NB4 (cell line): ENCODE results near the gene FAM163A.

ENCODE experiments used
- DNase-seq: peaks from one replicate; pipeline ENCODE4 v3.0.0; 2010; ENCODE audit warnings: low read depth
- H3K4me3 ChIP-seq: one replicate; pipeline ENCODE4 v1.5.1; 2011; ENCODE audit warnings: mild to moderate bottlenecking, low read depth, low read length, moderate library complexity
- MAX ChIP-seq: IDR thresholded peaks from 2 replicates; pipeline ENCODE4 v1.6.1; 2011; ENCODE audit warnings: low read depth, low read length
- MYC ChIP-seq: IDR thresholded peaks from 2 replicates; pipeline ENCODE4 v1.6.1; 2011; ENCODE audit warnings: low read depth, low read length
- POLR2A ChIP-seq: IDR thresholded peaks from 2 replicates; pipeline ENCODE4 v1.6.1; 2011; ENCODE audit warnings: mild to moderate bottlenecking; ENCODE audit not compliant: insufficient read length; ENCODE audit errors: extremely low read depth
- TF ChIP-seq, protein P1 (sequence below): IDR thresholded peaks from one replicate; pipeline ENCODE4 v1.5.1; 2012; ENCODE audit warnings: low read depth, low read length

The FAM163A gene

GRCh38 chr1:179742291-179742690, 800 bp upstream of the FAM163A start:
- H3K4me3 ChIP-seq, result no peak overlapping the region
- TF ChIP-seq, protein P1, sequence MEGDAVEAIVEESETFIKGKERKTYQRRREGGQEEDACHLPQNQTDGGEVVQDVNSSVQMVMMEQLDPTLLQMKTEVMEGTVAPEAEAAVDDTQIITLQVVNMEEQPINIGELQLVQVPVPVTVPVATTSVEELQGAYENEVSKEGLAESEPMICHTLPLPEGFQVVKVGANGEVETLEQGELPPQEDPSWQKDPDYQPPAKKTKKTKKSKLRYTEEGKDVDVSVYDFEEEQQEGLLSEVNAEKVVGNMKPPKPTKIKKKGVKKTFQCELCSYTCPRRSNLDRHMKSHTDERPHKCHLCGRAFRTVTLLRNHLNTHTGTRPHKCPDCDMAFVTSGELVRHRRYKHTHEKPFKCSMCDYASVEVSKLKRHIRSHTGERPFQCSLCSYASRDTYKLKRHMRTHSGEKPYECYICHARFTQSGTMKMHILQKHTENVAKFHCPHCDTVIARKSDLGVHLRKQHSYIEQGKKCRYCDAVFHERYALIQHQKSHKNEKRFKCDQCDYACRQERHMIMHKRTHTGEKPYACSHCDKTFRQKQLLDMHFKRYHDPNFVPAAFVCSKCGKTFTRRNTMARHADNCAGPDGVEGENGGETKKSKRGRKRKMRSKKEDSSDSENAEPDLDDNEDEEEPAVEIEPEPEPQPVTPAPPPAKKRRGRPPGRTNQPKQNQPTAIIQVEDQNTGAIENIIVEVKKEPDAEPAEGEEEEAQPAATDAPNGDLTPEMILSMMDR, result no peak
- TF ChIP-seq MYC, result no peak
- TF ChIP-seq MAX, result no peak
- TF ChIP-seq POLR2A, result no peak
- DNase-seq, result no peak

DNA sequence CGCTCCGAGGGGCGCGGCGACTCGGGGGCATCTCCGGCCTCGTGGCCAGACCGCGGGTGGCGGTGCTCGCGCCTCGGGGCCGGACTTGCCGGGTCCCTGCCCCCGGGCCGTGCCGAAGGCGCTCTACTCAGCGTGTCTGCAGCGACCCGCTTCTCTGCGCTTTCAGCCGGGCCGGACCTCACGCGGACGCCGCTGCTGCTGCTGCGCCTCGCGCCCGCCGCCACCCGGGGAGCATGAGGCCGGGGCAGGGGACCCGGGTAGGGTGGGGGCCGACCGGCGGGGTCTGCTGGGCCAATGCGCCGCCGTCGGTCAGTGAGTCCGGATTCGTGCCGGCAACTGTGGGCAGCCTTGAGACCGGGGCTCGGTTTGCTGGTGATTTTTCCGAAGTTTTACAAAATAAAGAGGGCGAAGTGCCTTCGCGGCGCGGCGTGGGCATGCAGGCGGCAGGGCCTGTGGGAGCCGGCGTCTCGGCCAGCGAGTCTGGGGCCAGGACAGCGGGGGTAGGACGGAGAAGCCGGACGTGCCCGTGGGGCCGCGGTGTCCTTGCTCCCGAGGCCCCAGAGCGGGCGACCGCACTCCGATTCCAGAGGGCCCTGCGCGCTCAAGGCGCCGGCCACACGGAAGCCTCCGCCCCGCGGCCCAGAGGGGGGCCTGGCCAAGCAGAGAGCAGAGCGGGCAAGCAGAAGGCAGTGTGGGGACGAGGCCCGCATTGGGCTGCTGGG, 749 bp downstream of the FAM163A start:
- TF ChIP-seq MYC (no peak), MAX (no peak), POLR2A (no peak)
- DNase-seq, result no peak
- H3K4me3 ChIP-seq, result no peak overlapping the region

- no peak for TF ChIP-seq MYC
- TF ChIP-seq, protein P1, result no peak
- no peak for TF ChIP-seq POLR2A
- TF ChIP-seq MAX, result no peak
- DNase-seq, result no peak
- H3K4me3 ChIP-seq, result no peak overlapping the region
Measured at GRCh38 chr1:179744401-179745130, 1.5 kb downstream of the FAM163A start.

GRCh38 chr1:179745131-179745611, 2.1 kb downstream of the FAM163A start:
- DNase-seq, result no peak
- no peak overlapping the region for H3K4me3 ChIP-seq
- TF ChIP-seq, protein P1, result no peak
- TF ChIP-seq POLR2A (no peak), MAX (no peak), MYC (no peak)

DNA sequence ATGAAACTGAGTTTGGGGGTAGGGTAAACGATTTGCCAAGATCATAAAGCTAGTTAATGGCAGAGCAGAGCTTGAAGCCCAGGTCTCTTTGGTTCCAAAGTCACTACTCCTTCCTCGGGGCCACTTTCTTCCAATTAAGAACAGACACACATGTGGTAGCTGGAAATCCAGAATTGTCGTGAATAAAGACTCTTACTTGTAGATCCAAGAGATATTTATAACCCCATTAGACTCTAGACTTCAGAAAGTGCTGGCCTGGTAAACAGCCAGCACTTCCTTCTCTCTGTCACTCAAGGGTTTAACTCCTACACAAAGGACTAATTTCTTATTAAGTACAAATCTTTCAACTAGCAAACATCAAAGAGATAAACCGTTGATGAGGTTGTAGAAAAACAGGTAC, 2.7 kb downstream of the FAM163A start:
- H3K4me3 ChIP-seq, result no peak overlapping the region
- DNase-seq, result no peak
- TF ChIP-seq, protein P1, result no peak
- TF ChIP-seq MAX (no peak), POLR2A (no peak), MYC (no peak)

DNA sequence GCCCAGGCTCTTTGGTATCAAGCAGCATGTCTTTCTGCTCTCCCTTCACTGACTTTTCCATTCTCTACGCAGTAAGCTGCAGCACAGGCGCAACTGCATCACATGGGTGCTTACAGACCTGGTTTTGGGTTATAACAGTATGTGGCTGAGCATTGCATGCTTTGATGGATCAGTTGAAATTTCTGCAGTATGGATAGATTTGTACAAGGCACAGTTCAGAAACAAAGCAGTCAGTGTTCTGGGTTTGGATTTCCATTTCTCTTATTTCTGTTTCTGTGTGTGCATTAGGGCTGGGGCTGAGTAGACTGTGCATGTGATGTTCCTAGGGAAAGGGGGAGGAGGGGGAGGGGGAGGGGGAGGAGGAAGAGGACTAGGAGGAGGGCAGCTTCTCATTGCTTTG, 4.5 kb downstream of the FAM163A start:
- no peak overlapping the region for H3K4me3 ChIP-seq
- no peak for DNase-seq
- no peak for TF ChIP-seq MAX
- TF ChIP-seq, protein P1, result no peak
- TF ChIP-seq MYC, result no peak
